ENCODE measurements around the gene RNU1-2.

RNU1-2 gene

GRCh38 chr1:16922466-16922865, 26.7 kb downstream of the RNU1-2 start:
- no peaks in the 10 kb centered on the region for H3K36me3 ChIP-seq (ENCODE audit: insufficient read depth, low read length)
- TF ChIP-seq EZH2 (IDR thresholded peaks at IDR 0.05; ENCODE audit: borderline replicate concordance, low read depth, low read length, severe bottlenecking), result no peak
- TF ChIP-seq CTCF (IDR thresholded peaks at IDR 0.05; ENCODE audit: borderline replicate concordance, extremely low read depth, low read length, poor library complexity, severe bottlenecking), result no peak
- H3K27me3 ChIP-seq (ENCODE audit: insufficient read depth, low read length, poor library complexity), result no peaks in the 10 kb centered on the region
- 0 out of 2 replicates have a peak overlapping the region, but pooled peaks have one; percentile 50 for H2AFZ ChIP-seq (ENCODE audit: low read depth, low read length)
- H3K4me1 ChIP-seq (ENCODE audit: insufficient read depth, low read length), result peaks cover 17% of the 10 kb centered on the region
- peak overlapping the region; percentile 68 for H3K4me2 ChIP-seq (ENCODE audit: insufficient read depth, low read length)
- H3K9ac ChIP-seq (ENCODE audit: low read depth, low read length), result peak overlapping the region; percentile 43
- no peak for DNase-seq
- H3K9me3 ChIP-seq (ENCODE audit: insufficient read depth, low read length, severe bottlenecking), result no peaks in the 10 kb centered on the region
- H3K79me2 ChIP-seq (ENCODE audit: insufficient read depth, low read length), result peaks cover 7% of the 10 kb centered on the region
- H4K20me1 ChIP-seq (ENCODE audit: insufficient read depth, low read length), result no peaks in the 10 kb centered on the region; the same call in none of the 2 replicates
- H3K4me3 ChIP-seq (ENCODE audit: low read depth in 1 of 2, low read length in 2 of 2), result peak overlapping the region in 1 of 2 experiments; percentile 50; a peak in 2 of 4 replicates
- H3K27ac ChIP-seq (ENCODE audit: low read length), result peak overlapping the region; percentile 64
- ATAC-seq (ENCODE audit: insufficient read depth, low read depth), result no peak

GRCh38 chr1:16922885-16923431, 27.2 kb downstream of the RNU1-2 start:
- ATAC-seq (ENCODE audit: insufficient read depth, low read depth), result no peak
- H3K4me3 ChIP-seq (ENCODE audit: low read depth in 1 of 2, low read length in 2 of 2), result no peak overlapping the region
- H3K9ac ChIP-seq (ENCODE audit: low read depth, low read length), result no peak overlapping the region
- peak overlapping the region; percentile 68; the same call in 1 of the 2 replicates for H3K4me2 ChIP-seq (ENCODE audit: insufficient read depth, low read length)
- peaks cover 17% of the 10 kb centered on the region for H3K4me1 ChIP-seq (ENCODE audit: insufficient read depth, low read length)
- no peak for TF ChIP-seq CTCF (IDR thresholded peaks at IDR 0.05; ENCODE audit: borderline replicate concordance, extremely low read depth, low read length, poor library complexity, severe bottlenecking)
- TF ChIP-seq EZH2 (IDR thresholded peaks at IDR 0.05; ENCODE audit: borderline replicate concordance, low read depth, low read length, severe bottlenecking), result no peak
- H3K9me3 ChIP-seq (ENCODE audit: insufficient read depth, low read length, severe bottlenecking), result no peaks in the 10 kb centered on the region
- peaks cover 7% of the 10 kb centered on the region for H3K79me2 ChIP-seq (ENCODE audit: insufficient read depth, low read length)
- DNase-seq, result no peak
- no peaks in the 10 kb centered on the region for H3K36me3 ChIP-seq (ENCODE audit: insufficient read depth, low read length)
- H3K27me3 ChIP-seq (ENCODE audit: insufficient read depth, low read length, poor library complexity), result no peaks in the 10 kb centered on the region
- no peak overlapping the region for H2AFZ ChIP-seq (ENCODE audit: low read depth, low read length)
- H4K20me1 ChIP-seq (ENCODE audit: insufficient read depth, low read length), result peaks cover 2% of the 10 kb centered on the region
- peak overlapping the region; percentile 15; the same call in 1 of the 2 replicates for H3K27ac ChIP-seq (ENCODE audit: low read length)

GRCh38 chr1:16924216-16924918, 28.6 kb downstream of the RNU1-2 start:
- Histone ChIP-seq H3K9ac (ENCODE audit: low read depth, low read length) (no peak overlapping the region), H3K27me3 (ENCODE audit: insufficient read depth, low read length, poor library complexity) (no peaks in the 10 kb centered on the region), H2AFZ (ENCODE audit: low read depth, low read length) (no peak overlapping the region), H3K27ac (ENCODE audit: low read length) (no peak overlapping the region), H3K9me3 (ENCODE audit: insufficient read depth, low read length, severe bottlenecking) (no peaks in the 10 kb centered on the region), H3K4me1 (ENCODE audit: insufficient read depth, low read length) (peaks cover 22% of the 10 kb centered on the region), H3K36me3 (ENCODE audit: insufficient read depth, low read length) (no peaks in the 10 kb centered on the region), H3K4me2 (ENCODE audit: insufficient read depth, low read length) (no peak overlapping the region), H3K4me3 (ENCODE audit: low read depth in 1 of 2, low read length in 2 of 2) (no peak overlapping the region), H4K20me1 (ENCODE audit: insufficient read depth, low read length) (peaks cover 5% of the 10 kb centered on the region), H3K79me2 (ENCODE audit: insufficient read depth, low read length) (peaks cover 7% of the 10 kb centered on the region)
- no peak for TF ChIP-seq CTCF (IDR thresholded peaks at IDR 0.05; ENCODE audit: borderline replicate concordance, extremely low read depth, low read length, poor library complexity, severe bottlenecking)
- TF ChIP-seq EZH2 (IDR thresholded peaks at IDR 0.05; ENCODE audit: borderline replicate concordance, low read depth, low read length, severe bottlenecking), result no peak
- ATAC-seq (ENCODE audit: insufficient read depth, low read depth) (no peak), DNase-seq (no peak)
